HG02981 (cell line): ENCODE data around the gene TMEM167B.
"Not testable (repeated sequence)": the region's sequence is repeated elsewhere in the genome, so short reads cannot be mapped to it uniquely, and the experiment has no call there.

Source experiments
- ATAC-seq: cut with Tn5 transposase; IDR thresholded peaks from one replicate; pipeline ENCODE4 v1.9.1; 2021; ENCODE audit warnings: mild to moderate bottlenecking, moderate library complexity; ENCODE audit not compliant: unreplicated experiment

Gene TMEM167B

DNA sequence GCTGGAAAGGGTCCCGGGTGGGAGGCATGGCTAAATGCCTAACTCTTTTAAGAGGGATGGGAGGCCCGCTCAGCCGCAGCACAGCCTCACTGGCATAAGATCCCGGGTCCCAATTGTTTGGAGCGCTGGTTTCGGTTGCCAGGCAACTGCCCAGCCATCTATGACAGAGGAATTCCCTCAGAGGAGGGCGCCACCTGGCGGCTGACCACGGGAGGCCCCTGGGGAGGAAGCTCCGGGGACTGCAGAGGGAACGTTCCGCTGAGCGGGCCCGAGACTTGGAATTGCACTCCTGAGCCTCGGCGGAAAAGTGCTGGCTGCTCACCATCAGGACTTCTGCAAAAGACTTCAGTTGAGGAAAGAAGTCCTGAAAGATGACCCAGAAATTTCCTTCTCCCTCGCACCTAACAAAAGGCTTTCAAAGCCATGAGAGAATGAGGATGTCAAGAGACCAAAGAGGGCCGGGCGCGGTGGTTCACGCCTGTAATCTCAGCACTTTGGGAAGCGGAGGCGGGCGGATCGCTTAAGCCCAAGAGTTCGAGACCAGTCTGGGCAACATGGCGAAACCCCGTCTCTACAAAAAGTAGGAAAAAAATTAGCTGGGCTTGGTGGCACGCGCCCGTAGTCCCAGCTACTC lies 22.2 kb downstream of the TMEM167B start:
- peak; percentile 57 for ATAC-seq

DNA sequence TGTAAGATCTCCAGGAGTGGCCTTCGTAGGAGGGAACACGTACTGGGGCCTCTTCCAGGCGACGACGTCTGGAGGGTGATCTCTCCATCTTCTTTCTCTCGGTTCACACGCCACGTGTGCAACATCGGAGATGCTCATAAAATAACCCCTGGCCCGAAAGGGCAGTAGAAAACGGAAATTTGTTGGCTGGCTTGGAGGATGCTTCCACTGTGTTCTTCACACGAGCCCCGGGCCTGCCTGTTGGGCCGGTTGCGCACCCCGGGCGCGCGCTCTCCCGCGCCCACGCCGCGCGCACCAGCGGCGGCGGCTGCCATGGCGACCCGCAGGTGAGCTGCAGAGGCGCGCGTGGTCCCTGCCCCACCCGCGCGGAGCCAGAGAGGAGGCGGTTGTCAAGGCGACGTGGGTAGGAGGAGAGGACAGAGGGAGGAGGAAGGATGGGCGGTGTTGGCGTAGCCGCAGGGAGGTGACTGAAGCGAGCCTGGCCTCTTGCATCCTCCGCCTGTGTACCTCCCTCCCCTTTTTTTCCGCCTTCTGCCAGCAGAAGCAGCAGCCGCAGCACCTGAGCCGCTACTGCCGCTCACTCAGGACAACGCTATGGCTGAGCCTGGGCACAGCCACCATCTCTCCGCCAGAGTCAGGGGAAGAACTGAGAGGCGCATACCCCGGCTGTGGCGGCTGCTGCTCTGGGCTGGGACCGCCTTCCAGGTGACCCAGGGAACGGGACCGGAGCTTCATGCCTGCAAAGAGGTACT lies 23.2 kb downstream of the TMEM167B start, which contains the start of gene ELAPOR1:
TSS of gene ELAPOR1 (plus strand) at position 526 of the 752 bp plus-strand sequence. CDS start at position 595, 69 bp downstream.
- ATAC-seq, result peak; percentile 52

DNA sequence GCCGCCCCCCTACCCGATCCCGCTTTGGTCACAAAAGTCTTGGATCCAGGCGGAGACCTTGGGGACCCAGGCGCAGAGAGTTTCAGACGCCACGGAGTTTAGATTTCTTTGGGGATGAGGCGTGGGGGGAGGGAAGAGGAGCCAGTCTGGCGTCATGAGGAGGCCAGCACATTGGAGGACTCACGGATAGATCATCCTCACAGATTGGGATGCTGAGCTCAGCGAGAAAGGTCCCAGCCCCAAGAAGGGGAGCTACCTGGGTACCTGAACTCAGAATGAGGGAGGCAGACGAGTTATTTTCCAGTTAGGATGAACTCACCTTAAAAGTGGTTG lies 23.7 kb downstream of the TMEM167B start:
- ATAC-seq, result no peak

DNA sequence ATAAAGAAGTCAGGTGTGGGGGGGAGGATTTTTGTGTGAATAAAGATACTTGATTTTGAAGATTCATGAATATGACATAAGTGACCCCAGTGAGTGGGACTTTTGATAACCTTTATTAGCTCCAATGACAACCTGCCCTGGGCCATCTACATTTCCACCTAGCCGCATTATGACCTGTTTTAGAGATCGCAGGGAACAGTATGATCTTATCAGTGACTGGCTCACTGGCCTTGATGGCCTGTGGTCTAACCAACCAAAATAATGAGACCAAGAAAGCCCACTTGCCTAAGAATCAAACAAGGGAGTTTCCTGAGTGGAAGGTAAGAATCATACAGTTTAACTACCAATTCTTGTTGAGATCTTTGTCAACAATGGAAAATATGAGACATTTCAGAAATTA lies 25.1 kb downstream of the TMEM167B start:
- ATAC-seq, result no peak

DNA sequence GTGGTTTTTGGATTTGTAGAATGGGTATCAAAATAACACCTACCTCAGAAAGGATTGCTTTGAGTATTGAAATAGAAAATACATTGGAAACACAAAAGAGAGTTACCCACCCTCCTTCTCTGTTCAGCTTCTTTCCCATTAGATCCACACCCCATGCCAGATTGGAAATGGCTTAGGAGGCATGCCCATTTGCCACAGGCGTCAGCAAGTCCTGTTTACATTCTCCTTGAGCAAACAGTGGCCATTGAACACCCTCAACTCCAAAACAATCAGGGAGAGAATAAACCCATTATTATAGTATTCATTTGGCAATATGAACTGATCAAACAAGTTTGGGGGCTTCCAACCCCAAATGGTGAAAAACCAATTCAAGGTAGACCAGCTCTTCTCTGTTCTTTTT lies 25.7 kb downstream of the TMEM167B start:
- no peak for ATAC-seq

DNA sequence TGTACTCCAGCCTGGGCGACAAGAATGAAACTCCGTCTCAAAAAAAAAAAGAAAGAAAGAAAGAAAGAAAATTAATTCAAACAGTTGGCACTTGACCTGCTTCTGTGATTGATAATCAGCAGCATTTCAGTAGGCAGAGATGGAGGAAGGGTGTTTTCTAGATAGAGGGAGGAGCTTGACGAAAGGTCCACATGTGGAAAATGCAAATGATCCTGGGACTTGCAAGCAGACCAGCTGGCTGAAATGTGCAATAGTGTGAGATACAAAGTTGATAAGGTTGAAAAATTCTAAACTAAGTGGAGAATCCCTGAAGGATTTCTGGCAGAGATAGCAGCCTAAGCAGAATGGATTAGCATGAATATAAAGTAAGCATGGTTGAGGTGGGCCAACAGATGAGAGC lies 27.5 kb downstream of the TMEM167B start:
- no peak for ATAC-seq

DNA sequence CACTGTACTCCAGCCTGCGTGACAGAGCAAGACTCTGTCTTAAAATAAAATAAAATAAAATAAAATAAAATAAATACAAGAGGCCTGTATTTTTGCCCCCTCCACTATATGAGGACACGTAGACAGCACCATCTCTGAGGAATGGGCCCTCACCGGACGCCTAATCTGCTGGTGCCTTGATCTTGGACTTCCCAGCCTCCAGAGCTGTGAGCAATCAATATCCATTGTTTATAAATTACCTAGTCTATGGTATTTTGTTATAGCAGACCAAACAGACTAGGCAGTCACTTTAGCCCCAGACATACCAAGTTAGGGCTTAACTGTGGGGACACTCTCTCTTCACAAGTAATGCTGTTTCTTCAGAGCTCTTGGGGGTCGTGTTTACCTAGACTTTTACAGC lies 29.8 kb downstream of the TMEM167B start:
- ATAC-seq, result no peak

DNA sequence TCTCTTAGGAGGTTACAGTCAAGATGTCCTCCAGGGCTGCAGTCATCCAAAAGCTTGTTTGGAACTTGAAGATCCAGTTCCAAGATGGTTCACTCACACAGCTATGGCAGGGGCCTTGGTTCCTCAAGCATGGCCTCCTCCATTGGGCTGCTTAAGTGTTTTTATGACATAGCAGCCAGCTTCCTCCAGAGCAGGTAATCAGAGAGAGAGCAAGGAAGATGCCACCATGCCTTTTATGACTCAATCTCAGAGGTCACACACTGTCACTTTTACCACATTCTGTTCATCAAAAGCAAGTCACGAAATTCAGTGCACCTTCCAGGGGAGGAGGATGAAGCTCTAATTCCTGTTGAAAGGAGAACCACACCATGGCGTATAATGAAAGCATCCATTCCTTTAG lies 40.5 kb downstream of the TMEM167B start:
- ATAC-seq, result no peak

DNA sequence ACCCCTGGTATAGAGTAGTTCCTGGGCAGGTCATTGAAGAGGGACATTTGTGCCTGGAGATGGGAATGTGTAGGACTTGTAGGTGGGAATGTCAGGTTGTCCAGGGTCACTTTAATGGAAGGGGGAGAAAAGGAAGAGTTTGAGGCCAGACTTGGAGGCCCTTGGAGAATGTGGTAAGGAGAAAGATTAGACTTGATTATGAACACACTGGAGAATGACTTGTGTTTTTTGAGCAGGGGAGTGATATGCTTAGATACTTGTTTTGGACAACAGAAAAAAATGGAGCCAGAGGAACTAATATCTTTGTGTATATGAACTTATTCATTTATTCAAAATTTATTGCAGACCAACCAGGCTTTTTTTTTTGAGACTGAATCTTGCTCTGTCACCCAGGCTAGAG lies 41.2 kb downstream of the TMEM167B start:
- ATAC-seq, result no peak

DNA sequence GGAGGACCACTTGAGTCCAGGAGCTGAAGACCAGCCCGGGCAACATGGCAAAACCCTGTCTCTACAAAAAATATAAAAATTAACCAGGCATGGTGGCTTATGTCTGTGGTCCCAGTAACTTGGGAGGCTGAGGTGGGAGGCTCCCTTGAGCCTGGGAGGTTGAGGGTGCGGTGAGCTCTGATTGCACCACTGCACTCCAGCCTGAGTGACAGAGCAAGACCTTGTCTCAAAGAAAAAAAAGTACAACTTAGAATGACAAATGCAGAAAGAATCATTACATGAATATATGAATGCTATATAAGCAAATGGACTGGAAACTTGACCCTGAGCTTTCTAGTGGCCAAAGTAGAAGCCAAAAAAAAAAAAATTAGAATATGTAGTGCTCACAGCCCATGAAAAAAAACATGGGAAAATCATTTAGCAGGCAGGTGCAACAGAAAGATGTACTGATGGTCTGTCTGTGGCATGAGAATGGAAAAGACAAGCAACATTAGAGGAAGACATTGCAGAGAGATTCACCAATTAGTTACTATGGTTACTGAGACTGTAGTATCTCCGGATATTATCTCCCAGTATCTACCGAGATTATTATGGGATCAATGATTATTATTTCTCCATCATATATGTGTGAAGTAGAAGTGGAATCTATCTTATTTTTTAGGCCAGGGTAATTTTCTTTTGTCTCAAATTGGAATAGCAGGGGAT lies 42.6 kb downstream of the TMEM167B start:
- no peak for ATAC-seq

DNA sequence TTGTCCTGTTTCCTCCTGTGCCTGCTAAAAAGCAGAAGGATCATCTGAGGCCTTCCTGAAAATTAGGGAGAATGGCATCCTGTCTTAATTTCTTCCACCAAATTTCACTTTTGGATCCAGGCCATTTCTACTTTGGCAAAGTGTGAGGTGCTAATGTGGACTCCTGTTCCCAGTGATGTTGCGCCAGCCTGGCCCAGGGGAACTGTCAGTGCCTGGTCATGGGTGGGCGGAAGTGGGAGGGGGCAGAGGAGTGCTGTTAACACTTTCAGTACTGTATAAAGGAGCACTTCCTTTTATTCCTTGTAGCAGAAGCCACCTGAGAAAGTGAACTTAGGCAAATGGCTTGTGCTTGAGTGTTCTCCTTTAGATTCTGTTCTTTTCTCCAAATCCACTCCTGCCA lies 43.3 kb downstream of the TMEM167B start:
- peak; percentile 63 for ATAC-seq

DNA sequence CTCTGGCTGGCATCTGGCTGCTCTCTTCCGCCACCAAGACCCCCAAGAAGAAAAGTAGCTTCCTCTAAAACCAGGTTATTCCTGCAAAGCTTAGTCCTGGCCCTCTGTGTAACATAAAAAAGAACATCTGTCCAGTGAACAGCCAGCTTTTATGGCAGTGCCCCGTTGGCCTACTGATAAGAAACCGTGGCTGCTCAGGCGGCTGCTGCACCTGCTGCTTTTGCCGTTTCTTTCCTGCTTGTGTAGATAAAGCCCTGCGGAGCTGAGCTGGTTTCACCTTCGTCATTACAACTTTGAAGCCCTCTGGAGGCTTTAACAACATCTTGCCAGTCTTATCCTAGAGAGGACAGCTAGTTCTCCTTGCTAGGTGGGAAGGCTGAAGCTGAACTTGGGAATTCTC lies 43.9 kb downstream of the TMEM167B start:
- ATAC-seq, result peak; percentile 45

DNA sequence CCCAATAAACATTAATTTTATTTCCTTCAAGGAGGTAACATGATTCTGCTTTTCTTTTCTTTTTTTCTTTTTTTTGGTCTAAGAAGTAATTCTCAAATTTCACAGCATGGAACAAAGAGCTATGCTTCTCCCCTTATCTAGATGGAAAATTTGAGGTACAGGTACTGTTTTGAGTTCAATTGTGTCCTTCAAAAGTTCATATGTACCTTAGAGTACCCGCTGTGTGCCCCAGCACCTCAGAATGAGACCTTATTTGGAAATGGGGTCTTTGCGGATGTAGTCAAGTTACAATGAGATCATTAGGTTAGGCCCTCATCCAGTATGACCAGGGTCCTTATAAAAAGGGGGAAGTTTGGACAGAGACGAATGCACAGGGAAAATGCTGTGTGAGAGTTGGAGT lies 45.4 kb downstream of the TMEM167B start:
- no peak for ATAC-seq

DNA sequence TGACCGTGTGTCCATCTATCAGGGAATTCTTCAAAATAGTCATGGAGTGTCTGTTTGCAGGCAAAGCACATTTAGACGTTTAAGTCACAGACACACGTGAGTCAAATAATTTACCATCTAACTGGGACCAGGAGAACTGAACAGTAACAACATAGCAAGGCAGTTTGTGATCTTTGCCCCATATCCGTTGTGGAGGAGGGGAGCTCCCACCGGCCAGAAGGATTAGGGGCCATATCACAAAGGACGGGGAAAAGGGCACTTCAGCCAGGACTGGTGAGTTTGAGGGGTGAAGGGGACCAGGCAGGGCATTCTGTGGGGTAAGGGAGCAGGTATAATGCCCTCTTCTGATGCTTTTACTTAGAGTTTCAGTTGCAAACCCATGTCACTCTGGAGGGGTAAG lies 46.2 kb downstream of the TMEM167B start:
- no peak for ATAC-seq

DNA sequence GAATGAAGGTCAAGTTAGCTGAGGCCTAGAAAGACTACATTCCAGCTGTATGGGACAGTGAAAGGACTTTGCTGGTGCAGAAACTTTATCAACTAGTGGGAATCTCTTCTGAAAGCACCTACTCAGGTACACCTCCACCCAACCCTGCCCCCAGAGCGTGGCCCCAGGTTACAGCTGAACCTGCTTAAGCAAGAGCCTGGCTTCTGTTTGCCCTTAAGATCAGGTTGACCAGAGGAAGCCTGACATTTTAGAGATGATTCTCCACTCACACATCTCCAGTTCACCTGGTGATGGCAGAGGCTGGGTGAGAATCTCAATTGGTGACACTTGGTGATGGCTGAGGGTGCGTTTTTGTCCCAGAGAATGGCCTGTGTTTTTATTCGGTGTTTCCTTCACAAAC lies 47.4 kb downstream of the TMEM167B start:
- no peak for ATAC-seq

DNA sequence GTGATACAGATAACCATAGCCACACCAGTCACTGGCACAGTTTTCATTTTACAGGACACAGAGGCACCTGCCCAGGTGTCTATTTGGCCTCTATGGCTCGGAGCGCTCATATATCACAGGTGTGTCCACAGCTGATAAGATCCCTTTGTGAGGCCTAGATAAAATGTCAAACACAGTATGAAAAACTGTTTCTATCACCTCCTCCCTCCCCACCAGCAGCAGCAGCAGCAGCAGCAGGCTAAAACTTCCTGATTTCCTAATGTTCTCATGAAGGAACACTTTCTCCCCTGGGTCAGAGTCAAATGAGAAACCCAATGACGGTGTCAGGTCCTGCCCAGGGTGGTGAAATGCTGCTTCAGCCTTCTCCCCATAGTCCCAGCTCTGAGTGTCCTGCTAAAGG lies 47.8 kb downstream of the TMEM167B start:
- ATAC-seq, result no peak

DNA sequence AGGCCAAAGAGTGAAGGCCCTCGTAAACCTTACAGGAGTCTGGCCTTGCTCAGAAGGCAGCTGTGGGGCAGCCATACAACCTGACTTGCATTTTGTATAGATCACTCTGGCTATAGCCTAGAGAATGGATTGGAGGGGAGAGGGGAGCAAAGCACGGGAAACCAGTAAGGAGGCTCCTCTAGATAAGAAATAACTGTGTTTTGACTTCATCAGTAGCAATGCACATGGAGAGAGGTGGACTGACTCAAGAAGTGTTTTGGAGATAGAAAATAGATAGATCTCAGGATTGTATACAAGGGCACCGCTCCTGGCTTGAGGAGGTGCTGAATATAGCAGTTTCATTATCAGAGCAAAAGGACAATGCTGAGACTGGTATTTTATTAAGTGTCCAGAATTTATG lies 49.8 kb downstream of the TMEM167B start:
- ATAC-seq, result no peak

DNA sequence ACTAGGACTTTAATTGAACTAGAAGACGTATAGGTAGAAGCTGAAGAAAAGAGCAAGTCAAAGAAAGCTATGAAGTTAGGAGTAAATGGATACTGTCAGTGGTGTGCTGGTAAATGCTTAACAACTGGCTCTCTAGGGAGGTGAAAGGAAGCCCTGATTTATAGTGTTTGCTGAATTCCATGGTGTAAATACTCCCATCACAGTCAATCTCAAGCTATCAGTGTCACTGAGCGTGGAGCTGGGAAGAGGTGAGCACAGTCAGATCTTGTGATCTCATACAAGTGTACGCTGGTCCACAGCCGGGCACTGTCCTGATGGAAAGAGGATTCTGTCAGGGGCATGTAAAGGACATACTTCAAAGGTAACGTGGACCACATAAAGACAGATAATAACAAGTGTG lies 51.7 kb downstream of the TMEM167B start:
- no peak for ATAC-seq

DNA sequence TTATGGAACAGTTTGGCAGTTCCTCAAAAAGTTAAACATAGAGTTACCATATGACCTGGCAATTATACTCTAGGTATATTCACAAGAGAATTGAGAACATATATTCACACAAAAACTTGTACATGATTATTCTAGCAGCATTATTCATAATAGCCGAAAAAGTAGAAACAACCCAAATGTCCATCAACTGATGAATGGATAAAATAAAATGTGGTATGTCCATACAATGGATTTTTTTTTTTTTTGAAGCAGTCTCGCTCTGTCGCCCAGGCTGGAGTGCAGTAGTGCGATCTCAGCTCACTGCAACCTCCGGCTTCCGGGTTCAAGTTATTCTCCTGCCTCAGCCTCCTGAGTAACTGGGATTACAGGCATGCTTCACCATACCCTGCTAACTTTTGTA lies 52.2 kb downstream of the TMEM167B start:
- ATAC-seq, result not testable (repeated sequence)
